GM12874 (cell line): ENCODE results near the gene GLT8D1.
A peak's percentile ranks its signal among the peaks of the same experiment; 100 is the strongest.

ENCODE experiments used
- CTCF ChIP-seq: IDR thresholded peaks from 2 replicates; pipeline ENCODE4 v1.5.1; 2011; ENCODE audit warnings: low read depth, mild to moderate bottlenecking, control low read depth, low read length, moderate library complexity; ENCODE audit not compliant: insufficient read depth

The GLT8D1 gene

GRCh38 chr3:52705688-52706686, at the start of gene GLT8D1, which contains the start of gene SPCS1:
TSS of gene GLT8D1 (minus strand) at chr3:52705791. CDS start at chr3:52700460, 5,331 bp downstream.
TSS of gene SPCS1 (plus strand) at chr3:52706106. CDS start at chr3:52706247, 141 bp downstream.
- no peak for TF ChIP-seq CTCF

- no peak for TF ChIP-seq CTCF
Observed at GRCh38 chr3:52754373-52754772, 48.8 kb upstream of the GLT8D1 start.

DNA sequence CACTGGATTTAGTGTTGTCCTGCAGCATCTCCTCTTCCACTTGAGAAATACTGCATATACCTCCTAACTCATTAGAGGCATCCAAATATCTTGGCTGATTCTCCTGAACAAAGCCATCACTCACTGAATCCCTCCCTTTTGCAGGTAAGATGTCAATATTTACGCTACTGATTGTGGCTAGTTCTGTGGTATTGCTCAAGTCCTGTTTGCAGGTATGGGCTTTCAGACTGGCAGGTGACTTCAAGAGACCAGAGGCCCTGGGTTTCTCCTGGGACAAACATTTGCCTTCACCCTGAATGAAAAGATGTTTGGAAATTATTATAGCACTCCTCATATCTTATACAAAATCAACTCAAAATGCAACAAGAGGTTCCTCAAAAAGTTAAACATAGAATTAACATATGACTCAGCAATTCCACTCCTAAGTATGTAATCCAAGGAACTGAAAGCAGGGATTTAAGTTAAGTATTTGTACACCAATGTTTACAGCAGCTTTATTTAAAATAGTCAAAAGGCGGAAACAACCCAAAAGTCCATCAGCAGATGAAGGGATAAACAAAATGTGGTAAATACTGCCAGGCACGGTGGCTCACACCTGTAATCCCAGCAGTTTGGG, 46.6 kb upstream of the GLT8D1 start:
- TF ChIP-seq CTCF: no peak

- no peak for TF ChIP-seq CTCF
Observed at GRCh38 chr3:52743721-52744120, 38.1 kb upstream of the GLT8D1 start.

DNA sequence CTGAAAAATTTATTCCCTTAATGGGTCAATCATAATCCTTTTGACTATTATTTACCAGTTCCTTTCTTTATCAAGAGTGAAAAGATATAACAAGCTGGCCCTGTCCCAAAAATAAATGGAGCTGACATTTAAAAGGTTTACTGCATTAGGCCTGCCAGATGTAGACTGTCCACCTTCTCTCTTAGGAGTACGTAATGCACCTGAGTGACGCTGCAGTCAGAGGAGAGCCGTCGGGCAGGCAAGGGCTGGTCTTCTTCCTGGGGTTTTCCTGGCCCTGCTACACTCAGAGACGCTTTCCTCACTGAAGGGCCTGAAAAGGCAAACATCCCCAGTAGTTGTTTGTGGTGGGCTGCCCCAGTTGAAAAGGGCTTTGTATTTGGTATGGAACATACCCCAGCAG, 37.6 kb upstream of the GLT8D1 start:
- no peak for TF ChIP-seq CTCF

DNA sequence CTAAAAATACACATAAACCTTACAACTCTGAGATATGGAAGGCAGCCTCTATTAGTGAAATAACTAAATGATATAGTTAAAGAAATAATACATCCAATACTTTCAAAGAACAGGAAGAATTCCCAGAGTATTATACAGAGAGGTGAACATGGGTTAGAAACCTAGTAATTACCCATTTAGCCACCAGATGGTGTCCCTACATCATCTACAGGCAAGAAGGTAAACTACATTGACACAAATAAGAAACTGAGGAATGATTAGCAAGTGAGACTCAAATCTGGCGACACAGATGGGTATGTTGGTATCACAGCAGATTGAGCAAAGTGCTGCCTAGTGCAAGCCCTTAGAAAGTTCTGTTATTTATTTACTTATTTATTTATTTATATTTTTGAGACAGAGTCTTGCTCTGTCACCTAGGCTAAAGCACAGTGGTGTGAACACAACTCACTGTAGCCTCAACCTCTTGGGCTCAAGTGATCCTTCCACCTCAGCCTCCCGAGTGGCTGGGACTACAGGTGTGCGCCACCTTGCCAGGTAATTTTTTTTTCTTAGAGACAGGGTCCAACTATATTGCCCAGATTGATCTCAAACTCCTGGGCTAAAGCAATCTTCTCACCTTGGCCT, 36.9 kb upstream of the GLT8D1 start:
- TF ChIP-seq CTCF: peak; percentile 54; the same call in 1 of the 2 replicates

DNA sequence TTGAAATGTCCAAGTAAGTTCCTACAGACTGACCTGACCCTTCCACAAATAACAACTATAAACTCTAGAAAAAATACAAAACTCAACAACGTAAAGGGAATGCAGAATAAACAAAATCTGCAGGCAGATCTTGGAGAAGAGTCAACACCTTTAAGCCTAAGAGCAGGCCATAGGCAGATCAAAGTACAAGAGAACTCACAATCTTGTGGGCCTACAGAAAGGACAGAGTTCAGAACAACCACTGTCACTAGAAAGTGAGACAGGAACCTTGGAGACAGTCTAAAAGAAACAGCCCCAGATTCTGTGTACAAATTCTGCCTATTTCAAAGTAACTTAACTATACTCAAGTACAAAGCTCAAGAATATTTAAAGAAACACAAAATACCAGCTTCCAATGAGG, 34.1 kb upstream of the GLT8D1 start:
- no peak for TF ChIP-seq CTCF
